Stimulated activated effector memory CD8-positive, alpha-beta T cell treated with anti-CD3 and anti-CD28 coated beads, Interleukin-12 subunit alpha, Interleukin-12 subunit beta, amount 100 ng/mL, for 72 hours (primary cell): ENCODE results near the gene TCOF1.

ENCODE experiments used
- ATAC-seq: fragments of 150-1000 bp; cut with Tn5 transposase; 2 replicates; pipeline ENCODE4 v1.10.0; 2021
- DNase-seq, 2 donors: peaks; one replicate each; pipeline ENCODE4 v3.0.0; 2021 to 2022; ENCODE audit warnings: low spot score in 2 of 2
- H3K27ac Mint-ChIP-seq: one replicate; pipeline ENCODE4 v1.8.0; 2022; ENCODE audit warnings: mild to moderate bottlenecking, mixed read lengths
- H3K36me3 Mint-ChIP-seq: one replicate; pipeline ENCODE4 v1.8.0; 2022; ENCODE audit warnings: mild to moderate bottlenecking, mixed read lengths
- H3K4me1 Mint-ChIP-seq: one replicate; pipeline ENCODE4 v1.8.0; 2022; ENCODE audit warnings: mixed read lengths
- H3K4me3 Mint-ChIP-seq: one replicate; pipeline ENCODE4 v1.8.0; 2022; ENCODE audit warnings: mild to moderate bottlenecking, mixed read lengths
- H3K9me3 Mint-ChIP-seq: one replicate; pipeline ENCODE4 v1.8.0; 2022; ENCODE audit warnings: mixed read lengths

TCOF1 gene

DNA sequence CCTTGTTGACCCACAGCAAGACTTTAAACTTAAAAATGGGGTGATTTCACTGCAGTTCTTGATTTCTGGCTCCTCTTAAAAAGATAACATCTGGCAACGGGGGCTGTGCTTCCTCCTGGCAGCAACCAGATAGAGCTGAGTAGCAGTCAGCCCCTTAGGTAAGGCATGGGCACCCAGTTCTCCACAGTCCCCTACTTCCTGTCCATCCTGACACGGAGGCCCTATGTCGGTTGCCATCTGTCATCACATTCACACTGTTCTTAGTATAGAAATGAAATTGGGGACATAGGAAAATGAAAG, 43.5 kb downstream of the TCOF1 start:
- Mint-ChIP-seq H3K4me3 (no peak overlapping the region), H3K27ac (peak overlapping the region; percentile 85), H3K9me3 (no peaks in the 10 kb centered on the region), H3K4me1 (peaks cover 34% of the 10 kb centered on the region), H3K36me3 (peaks cover 99% of the 10 kb centered on the region)
- no peak for ATAC-seq
- DNase-seq, result no peak

DNA sequence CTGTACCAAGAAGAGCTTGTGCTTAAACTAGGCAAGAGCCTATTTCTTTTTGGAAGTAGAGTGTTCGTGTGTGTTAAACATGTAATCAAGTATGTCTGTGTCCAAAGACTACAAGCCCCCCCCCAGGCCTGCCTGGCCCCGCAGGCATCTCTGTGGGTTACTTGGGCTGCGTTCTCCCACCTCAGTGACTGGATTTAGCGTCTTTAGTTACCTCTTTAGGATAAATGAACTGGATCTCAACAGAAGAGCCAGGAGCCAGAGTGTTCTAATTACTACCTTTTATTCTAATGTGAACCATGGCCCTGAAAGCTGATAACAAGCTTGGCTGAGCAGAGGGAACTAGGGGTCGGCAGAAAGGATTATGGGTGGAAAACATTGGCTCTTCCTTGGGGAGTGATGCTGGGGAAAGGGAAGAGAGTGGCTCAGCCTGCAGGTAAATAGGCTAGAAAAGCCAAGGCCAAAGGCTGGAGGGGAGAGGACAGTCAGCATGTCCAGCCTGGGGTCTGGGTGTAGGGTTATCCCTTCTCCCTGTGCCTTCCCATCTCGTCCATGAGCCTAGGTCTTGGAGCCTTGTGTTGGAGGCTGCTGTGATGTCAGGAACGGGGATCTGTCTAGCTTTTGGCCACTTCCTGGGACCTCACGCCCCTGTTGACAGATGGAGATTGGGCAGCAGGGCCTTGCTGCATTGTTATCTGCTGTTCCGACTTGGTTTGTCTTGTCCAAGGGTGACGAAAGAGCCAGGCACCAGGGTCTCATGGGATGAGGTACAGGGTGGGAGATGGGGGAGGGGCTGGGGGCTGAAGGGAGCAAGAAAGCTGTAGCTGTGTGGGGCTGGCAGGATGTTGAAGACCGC, 44.1 kb downstream of the TCOF1 start:
- H3K9me3 Mint-ChIP-seq, result no peaks in the 10 kb centered on the region
- H3K27ac Mint-ChIP-seq, result peak overlapping the region; percentile 85
- no peak overlapping the region for H3K4me3 Mint-ChIP-seq
- H3K36me3 Mint-ChIP-seq, result peaks cover 99% of the 10 kb centered on the region
- ATAC-seq (no peak), DNase-seq (no peak)
- peaks cover 33% of the 10 kb centered on the region for H3K4me1 Mint-ChIP-seq

DNA sequence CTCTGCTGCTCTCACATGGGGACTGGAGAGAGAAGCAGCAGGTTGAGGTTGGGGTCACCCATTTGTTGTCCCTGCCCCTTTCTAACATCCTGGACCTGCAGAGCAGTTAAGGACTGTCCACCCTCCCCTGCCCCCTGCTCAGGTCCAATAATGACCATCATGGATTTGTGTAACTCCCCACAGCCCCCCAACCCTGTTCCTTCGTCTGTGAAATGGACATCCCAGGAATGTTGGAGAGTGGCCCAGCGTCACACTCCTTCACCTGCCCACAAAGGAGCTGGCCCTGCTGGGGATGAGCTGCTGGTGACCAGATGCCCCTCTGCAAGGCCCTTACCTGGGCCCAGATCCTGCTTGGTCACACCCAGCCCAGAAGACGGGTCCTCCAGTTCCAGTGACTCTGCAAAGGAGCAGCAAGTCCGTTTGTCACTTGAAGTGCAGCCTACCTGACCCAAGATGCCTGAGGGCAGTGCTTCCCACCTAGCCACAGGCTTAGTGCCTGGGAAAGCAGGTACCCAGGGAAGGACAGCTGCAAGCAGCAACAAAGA, 44.8 kb downstream of the TCOF1 start:
- Mint-ChIP-seq H3K4me3 (no peak overlapping the region), H3K36me3 (peaks cover 99% of the 10 kb centered on the region), H3K27ac (peak overlapping the region; percentile 85), H3K4me1 (peaks cover 39% of the 10 kb centered on the region), H3K9me3 (no peaks in the 10 kb centered on the region)
- DNase-seq, result no peak
- no peak for ATAC-seq

DNA sequence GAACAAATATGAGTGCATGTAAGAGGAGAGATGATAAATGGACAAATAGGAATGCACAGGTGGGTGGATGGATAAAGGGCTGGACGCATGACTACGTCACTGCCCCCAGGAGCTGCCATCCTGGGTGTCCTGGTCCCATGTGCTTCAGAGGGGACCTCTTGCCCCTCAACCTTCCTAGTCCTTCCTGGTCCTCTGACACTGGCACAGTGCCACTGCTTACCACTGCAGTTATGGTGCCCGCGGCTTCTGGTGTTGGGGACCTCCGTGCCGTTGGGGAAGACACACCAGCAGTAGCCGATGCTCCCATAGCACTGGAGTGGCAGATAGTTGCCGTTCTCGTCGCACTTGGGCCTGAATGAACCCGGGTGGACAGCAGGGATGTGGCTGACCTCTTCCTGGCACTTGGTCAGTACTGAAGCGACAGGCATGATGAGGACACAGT, 45.4 kb downstream of the TCOF1 start:
- Mint-ChIP-seq H3K4me3 (no peak overlapping the region), H3K9me3 (no peaks in the 10 kb centered on the region), H3K36me3 (peaks cover 99% of the 10 kb centered on the region), H3K27ac (no peak overlapping the region), H3K4me1 (peaks cover 39% of the 10 kb centered on the region)
- ATAC-seq (no peak), DNase-seq (no peak)

DNA sequence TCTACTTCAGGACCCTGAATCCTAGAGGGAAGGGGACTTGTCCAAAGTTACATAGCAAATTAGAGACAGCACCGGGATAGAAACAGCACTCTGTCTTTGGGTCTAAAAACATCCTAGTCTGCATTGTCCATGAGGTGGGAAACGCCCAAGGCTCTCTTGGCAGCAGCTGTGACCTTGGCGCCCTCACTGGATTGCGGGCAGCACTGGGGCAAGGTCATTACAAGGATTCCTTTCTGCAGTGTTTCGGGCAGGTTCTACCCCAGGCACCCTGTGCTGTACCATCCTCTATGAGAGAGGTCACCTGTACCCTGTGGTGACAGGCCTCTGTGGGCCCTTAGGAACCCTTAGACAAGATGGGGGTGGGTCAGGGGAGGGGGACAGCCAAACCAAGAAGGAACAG, 46.6 kb downstream of the TCOF1 start:
- Mint-ChIP-seq H3K27ac (no peak overlapping the region), H3K4me1 (peaks cover 47% of the 10 kb centered on the region)

GRCh38 chr5:150404535-150404934, 47.0 kb downstream of the TCOF1 start:
- Mint-ChIP-seq H3K27ac (no peak overlapping the region), H3K9me3 (no peaks in the 10 kb centered on the region), H3K4me3 (no peak overlapping the region), H3K4me1 (peaks cover 48% of the 10 kb centered on the region), H3K36me3 (peaks cover 99% of the 10 kb centered on the region)
- DNase-seq, result no peak
- ATAC-seq, result no peak

More for the DNA sequence above, 46.6 kb downstream of the TCOF1 start:
- Mint-ChIP-seq H3K4me3 (no peak overlapping the region), H3K9me3 (no peaks in the 10 kb centered on the region), H3K36me3 (peaks cover 99% of the 10 kb centered on the region)
- DNase-seq, result no peak
- ATAC-seq, result no peak

GRCh38 chr5:150404941-150405816, 47.7 kb downstream of the TCOF1 start:
- DNase-seq (no peak), ATAC-seq (no peak)
- Mint-ChIP-seq H3K4me3 (no peak overlapping the region), H3K9me3 (no peaks in the 10 kb centered on the region), H3K4me1 (peaks cover 49% of the 10 kb centered on the region), H3K27ac (no peak overlapping the region), H3K36me3 (peaks cover 99% of the 10 kb centered on the region)

GRCh38 chr5:150406103-150406722, 48.7 kb downstream of the TCOF1 start:
- H3K9me3 Mint-ChIP-seq, result no peaks in the 10 kb centered on the region
- ATAC-seq (no peak), DNase-seq (no peak)
- H3K27ac Mint-ChIP-seq, result peak overlapping the region; percentile 83
- H3K4me1 Mint-ChIP-seq, result peaks cover 52% of the 10 kb centered on the region
- H3K4me3 Mint-ChIP-seq, result no peak overlapping the region
- H3K36me3 Mint-ChIP-seq, result peaks cover 99% of the 10 kb centered on the region

- Mint-ChIP-seq H3K9me3 (no peaks in the 10 kb centered on the region), H3K4me1 (peaks cover 52% of the 10 kb centered on the region), H3K27ac (peak overlapping the region; percentile 83), H3K36me3 (peaks cover 99% of the 10 kb centered on the region), H3K4me3 (no peak overlapping the region)
- no peak for DNase-seq
- ATAC-seq, result no peak
These were observed 49.2 kb downstream of the TCOF1 start for GRCh38 chr5:150406723-150407095.

- no peak for ATAC-seq
- H3K36me3 Mint-ChIP-seq, result peaks cover 99% of the 10 kb centered on the region
- H3K27ac Mint-ChIP-seq, result peak overlapping the region; percentile 83
- H3K9me3 Mint-ChIP-seq, result no peaks in the 10 kb centered on the region
- peaks cover 51% of the 10 kb centered on the region for H3K4me1 Mint-ChIP-seq
- no peak overlapping the region for H3K4me3 Mint-ChIP-seq
- DNase-seq, result no peak
These were observed 49.7 kb downstream of the TCOF1 start for GRCh38 chr5:150407096-150407720.

- H3K4me3 Mint-ChIP-seq, result peak overlapping the region; percentile 96
- H3K4me1 Mint-ChIP-seq, result peaks cover 57% of the 10 kb centered on the region
- DNase-seq, result no peak
- ATAC-seq, result no peak
- peaks cover 98% of the 10 kb centered on the region for H3K36me3 Mint-ChIP-seq
- H3K9me3 Mint-ChIP-seq, result no peaks in the 10 kb centered on the region
- H3K27ac Mint-ChIP-seq, result peak overlapping the region; percentile 99
These were observed 50.9 kb downstream of the TCOF1 start for GRCh38 chr5:150408231-150408943.

DNA sequence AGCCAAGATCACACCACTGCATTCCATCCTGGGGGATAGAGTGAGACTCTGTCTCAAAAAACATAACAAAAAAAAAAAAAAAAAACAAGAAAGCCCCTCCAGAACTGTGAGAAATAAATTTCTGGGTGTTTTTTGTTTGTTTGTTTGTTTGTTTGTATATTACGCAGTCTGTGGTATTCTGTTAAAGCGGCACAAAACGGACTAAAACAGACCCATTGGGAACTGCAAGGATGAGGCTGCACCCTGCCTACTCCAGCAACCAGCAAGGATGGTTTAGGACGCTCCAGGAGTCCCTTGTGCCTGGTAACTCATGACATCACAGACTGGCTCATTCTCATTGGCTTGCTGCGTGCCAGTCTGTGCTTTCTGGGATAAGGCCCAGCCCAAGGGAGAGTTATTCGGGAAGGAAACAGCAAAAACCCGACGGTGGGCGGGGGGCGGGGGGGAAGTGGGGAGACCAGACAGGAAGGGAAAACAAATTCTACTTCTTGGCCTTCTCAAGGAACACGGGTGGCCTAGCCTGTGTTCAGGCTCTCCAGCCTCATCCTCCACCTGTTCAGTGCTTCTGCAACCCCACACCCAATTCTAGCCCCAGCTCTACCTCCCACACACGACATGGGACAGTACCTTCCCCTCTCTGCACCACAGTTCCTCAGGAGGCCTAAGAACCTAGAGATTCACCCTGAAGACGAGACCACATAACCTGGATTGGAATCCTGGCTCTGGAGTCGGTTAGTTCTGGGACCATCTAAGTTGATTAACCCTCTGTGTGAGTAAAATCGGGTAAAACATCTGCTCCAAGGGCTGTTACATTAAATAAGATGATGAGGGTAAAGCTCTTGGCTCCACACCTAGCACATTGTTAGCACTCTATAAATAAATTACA, 52.4 kb downstream of the TCOF1 start:
- peak overlapping the region; percentile 99 for H3K27ac Mint-ChIP-seq
- H3K4me1 Mint-ChIP-seq, result peaks cover 62% of the 10 kb centered on the region
- no peaks in the 10 kb centered on the region for H3K9me3 Mint-ChIP-seq
- DNase-seq (peak; percentile 38 to 76), ATAC-seq (peak; percentile 45)
- peak overlapping the region; percentile 96 for H3K4me3 Mint-ChIP-seq
- H3K36me3 Mint-ChIP-seq, result peaks cover 83% of the 10 kb centered on the region

GRCh38 chr5:150410524-150411244, 53.2 kb downstream of the TCOF1 start:
- H3K4me3 Mint-ChIP-seq, result peak overlapping the region; percentile 96
- H3K4me1 Mint-ChIP-seq, result peaks cover 62% of the 10 kb centered on the region
- DNase-seq (peak in 1 of 2 donors; percentile 65), ATAC-seq (peak; percentile 57)
- H3K36me3 Mint-ChIP-seq, result peaks cover 75% of the 10 kb centered on the region
- H3K27ac Mint-ChIP-seq, result peak overlapping the region; percentile 99
- no peaks in the 10 kb centered on the region for H3K9me3 Mint-ChIP-seq
